ENCODE results near the gene TTL.
A peak's percentile ranks its signal among the peaks of the same experiment; 100 is the strongest.
"Not testable (repeated sequence)": the region's sequence is repeated elsewhere in the genome, so short reads cannot be mapped to it uniquely, and the experiment has no call there.

TTL gene

DNA sequence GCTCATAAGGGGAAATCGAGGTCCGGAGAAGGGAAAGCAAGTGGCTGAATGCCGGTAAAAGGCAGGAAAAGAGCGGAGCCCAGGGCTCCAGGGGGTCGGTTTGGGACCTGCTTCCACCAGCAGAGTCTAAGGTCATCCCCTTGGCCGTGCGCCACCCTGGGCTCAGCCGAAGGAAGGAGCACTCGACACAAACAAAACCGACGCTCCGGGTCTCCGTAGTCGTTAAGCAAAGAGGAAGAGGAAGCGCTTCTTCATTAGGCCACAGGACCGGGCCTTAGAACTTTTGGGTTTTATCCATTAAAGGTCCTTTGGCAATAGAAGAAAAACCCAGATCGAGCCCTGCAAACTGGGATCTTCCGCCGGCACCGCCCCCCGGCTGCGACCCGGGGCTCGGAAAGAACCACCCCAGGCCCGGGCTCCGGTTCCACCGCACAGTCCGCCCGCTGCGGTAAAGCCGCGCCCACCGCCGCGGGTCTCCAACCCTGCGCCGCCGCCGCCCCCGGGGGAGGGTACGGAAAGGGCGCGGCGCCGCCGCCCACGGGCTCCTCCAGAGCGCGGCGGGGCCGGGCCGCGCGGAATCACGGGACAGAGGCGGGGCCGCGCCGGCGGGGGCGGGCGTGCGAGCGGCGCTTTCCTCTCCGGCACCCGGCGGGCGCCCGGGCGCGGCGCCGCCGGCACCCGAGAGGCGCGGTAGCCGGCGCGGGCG lies at the start of gene TTL:
TTL (plus strand) TSS at position 629 of the 706 bp plus-strand sequence. CDS start 189 bp downstream, outside the sequence.
- DNase-seq (ENCODE audit: extremely low read depth, low read depth), result no peak
- no peak for TF ChIP-seq CTCF (IDR thresholded peaks at IDR 0.05; ENCODE audit: low read depth, low read length)

- not testable (repeated sequence) for DNase-seq (ENCODE audit: extremely low read depth, low read depth)
These were observed 49.6 kb upstream of the TTL start for GRCh38 chr2:112432390-112432734.

- not testable (repeated sequence) for DNase-seq (ENCODE audit: extremely low read depth, low read depth)
These were observed 49.0 kb upstream of the TTL start for GRCh38 chr2:112432735-112433479.

DNA sequence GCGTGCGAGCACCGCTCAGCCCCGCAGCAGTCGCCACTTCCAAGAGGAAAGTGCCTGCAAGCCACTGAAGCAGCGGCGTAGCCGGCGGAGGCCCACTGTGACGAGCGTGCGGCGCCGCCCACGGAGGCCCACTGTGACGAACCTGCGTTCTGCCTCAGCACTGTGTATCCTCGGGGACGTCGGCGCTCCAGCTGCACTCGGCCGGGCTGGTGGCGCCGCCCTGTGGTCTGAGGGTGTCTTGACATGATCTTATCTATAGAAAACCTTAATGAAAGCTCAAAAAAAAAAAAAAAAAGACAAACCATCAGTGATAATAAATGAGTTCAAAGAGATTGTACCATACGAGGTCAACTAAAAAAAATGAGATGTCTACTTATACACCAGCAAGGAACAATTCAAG lies 48.5 kb upstream of the TTL start, which contains the start of gene RGPD8:
RGPD8 (minus strand) TSS at position 166 of the 400 bp plus-strand sequence. CDS start 192 bp downstream, outside the sequence.
- TF ChIP-seq CTCF (IDR thresholded peaks at IDR 0.05; ENCODE audit: low read depth, low read length), result peak; percentile 49

GRCh38 chr2:112433932-112434730 lies 47.8 kb upstream of the TTL start:
- DNase-seq (ENCODE audit: extremely low read depth, low read depth), result no peak
- no peak for TF ChIP-seq CTCF (IDR thresholded peaks at IDR 0.05; ENCODE audit: low read depth, low read length)

More for the DNA sequence above, 48.5 kb upstream of the TTL start, which contains the start of gene RGPD8:
- peak; percentile 63 for DNase-seq (ENCODE audit: extremely low read depth, low read depth)

DNA sequence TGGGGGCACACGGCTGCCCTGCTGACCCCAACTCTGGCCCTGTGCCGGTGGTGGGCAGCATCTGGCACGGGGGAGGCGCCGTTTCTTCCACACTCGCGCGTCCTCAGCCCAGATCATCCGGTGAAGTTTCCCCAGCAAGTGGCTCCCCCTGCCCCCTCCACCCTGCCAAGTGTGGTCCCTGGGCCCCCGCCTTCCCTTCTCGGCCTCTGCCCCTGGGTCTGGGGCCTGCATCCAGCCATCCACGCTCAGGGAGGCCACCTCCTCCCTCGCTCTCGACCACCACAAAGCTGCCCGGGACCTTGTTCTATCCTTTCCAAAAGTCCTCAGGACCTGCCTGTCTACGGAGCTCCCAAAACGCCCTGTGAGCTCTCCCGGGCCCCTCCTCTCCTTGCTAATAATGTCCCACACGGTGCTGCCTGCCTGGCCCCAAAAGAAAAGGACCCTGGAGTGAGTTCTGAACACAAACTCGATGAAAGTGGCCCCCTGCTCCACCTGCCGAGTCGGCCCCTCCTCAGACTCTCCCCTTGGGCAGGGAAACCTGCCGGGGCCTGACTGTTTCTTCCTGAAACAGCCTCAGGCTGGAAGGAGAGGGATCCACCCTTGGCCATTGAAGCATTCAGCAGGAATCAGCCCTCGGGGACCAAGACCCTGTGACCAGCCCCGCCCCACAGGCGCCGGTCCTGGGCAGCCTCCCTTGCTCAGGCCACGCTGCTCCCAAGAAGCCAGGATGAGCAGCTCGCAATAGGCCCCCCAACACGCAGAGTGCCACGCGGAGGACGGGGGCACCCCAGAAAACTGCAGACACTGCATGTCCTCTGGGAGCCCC lies 46.9 kb upstream of the TTL start:
- DNase-seq (ENCODE audit: extremely low read depth, low read depth), result not testable (repeated sequence)

DNA sequence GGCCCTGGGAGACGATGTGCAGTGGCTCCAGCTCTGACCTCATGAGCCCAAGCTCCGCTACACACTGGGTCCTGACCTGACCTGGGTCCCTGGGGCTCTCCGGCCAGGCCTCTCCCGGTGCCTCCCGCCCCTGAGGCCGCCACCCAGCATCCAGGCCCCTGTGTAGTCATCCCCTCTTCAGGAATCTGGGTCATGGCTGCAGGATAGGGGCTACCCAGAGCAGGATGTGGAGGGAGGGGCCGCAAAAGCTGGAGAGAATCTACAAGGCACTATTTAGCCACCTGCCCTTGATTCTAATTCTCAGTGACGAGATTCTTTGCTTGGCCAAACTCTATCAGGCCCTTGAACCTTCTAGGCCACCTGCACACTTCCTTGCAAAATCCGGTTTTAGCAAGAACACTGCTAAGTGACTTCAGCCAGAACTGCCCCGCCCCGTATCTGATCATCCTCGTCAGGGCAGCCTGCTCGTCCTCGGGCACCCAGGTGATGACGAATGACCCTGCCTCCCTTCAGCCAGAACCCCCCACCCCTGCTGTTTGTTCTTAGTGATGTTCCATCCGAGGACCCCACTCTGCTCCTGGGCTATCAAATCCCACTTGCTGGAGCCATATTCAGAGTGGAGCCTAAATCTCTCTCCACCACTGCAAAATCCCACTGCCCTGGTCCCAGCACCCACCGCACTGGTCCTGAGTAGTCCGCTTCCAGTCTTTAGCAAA lies 46.1 kb upstream of the TTL start:
- DNase-seq (ENCODE audit: extremely low read depth, low read depth), result not testable (repeated sequence)

- DNase-seq (ENCODE audit: extremely low read depth, low read depth), result not testable (repeated sequence)
These were observed 45.0 kb upstream of the TTL start for GRCh38 chr2:112436993-112437392.

DNA sequence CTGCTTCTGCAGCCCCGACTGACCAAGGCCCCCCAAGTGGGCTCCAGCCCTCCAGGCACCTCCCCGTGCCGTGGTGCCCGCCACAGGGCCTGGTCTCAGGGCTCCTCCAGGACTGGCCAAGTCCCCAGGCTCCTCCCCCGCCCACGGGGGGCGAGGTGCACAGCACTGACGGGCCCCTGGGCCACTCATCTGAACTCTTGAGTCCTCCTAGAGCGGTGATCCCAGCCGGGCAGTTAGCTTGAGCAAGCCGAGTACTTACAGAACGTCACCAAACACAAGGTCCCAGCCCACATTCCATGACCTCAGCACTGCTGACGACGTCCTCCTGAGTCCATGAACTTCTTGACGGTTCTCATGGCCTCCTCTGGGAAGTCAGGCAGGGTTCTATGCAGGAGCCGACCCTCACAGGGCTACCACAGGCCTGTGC lies 44.5 kb upstream of the TTL start:
- DNase-seq (ENCODE audit: extremely low read depth, low read depth), result not testable (repeated sequence)

DNA sequence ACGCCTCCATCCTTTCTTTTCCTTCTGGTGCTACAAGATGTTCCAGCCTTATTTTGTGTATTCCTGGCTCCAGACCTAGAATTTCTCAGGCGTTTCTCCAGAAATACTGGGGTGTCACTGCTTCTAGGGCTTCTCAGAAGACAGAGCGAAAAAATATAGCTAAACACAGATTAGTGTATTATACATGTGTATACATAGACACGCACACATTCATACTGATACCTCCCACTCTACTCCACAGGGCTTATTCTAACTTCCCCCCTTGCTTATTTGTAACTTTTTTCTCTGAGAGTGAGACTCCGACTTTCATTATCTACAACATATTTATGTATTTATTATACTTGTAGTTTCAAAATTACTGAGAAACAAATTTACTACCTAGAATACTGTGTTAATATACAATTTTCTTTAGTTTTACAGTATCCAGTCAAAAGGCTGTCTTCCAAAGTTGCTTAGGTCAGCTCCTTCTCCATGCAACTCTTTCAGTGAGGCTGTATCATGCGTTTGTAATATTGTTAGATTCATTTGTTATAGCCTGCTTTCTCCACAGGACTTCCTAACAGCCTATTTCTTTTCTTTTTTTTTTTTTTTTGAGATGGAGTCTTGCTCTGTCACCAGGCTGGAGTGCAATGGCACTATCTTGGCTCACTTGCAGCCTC lies 43.2 kb upstream of the TTL start:
- not testable (repeated sequence) for DNase-seq (ENCODE audit: extremely low read depth, low read depth)

- not testable (repeated sequence) for DNase-seq (ENCODE audit: extremely low read depth, low read depth)
These were observed 37.7 kb upstream of the TTL start for GRCh38 chr2:112444256-112444655.

All from AG09319 (cell line).